Suprapubic skin (tissue), 4 donors: ENCODE data around the gene MAML1.

ENCODE experiments used
- EP300 ChIP-seq: sonication (generic); formaldehyde crosslinking; IDR thresholded peaks from one replicate; pipeline ENCODE4 v1.6.1; 2017; ENCODE audit warnings: antibody characterized with exemption
- POLR2A ChIP-seq, 2 donors: fragments of 450-650 bp; IDR thresholded peaks; one replicate each; pipeline ENCODE4 v1.6.1; 2017; ENCODE audit warnings: antibody characterized with exemption in 2 of 2, mild to moderate bottlenecking in 2 of 2, moderate library complexity in 2 of 2
- POLR2AphosphoS5 ChIP-seq, 3 donors: sonication (generic); formaldehyde crosslinking; IDR thresholded peaks; one replicate each; pipeline ENCODE4 v1.6.1; 2017; ENCODE audit warnings: antibody characterized with exemption in 3 of 3
- TF ChIP-seq, protein P1 (sequence below), 2 donors: fragments of 200-600 bp in 1 of 2; fragments of 450-650 bp in 1 of 2; sonication (generic) in 1 of 2; IDR thresholded peaks; one replicate each; pipeline ENCODE4 v1.5.1; 2016 to 2019; ENCODE audit warnings: antibody characterized with exemption in 2 of 2, mild to moderate bottlenecking in 1 of 2, moderate library complexity in 1 of 2

DNA sequence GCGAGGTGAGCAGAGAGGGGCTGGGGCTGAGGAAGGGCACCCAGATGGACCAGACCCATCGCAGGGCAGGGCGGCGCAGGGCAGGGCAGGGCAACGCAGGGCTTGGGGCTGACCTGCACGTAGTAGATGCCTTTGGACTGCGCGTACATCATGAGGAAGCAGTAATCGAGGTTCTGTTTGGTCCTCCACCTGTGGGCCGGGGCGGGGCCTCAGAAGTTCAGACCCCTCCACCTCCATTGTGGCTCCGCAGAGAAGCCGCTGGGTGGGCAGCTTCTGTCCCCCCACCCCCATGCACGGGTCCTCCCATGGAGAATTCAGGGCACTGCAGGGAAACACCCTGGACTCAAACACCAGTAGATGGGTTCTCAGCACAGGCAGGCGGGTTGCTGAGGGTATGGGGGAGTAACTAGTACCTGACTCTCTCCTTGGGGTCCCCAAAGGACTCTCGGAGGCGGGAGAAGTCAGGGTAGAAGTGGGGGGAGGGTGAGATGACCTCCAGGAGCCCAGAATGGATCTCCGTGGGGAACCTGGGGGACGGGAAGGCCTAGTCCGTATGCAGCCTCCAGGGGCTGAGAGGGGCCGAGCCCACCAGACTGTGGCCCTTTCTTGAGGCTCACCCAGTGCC, 67.6 kb downstream of the MAML1 start:
- TF ChIP-seq, protein P1, sequence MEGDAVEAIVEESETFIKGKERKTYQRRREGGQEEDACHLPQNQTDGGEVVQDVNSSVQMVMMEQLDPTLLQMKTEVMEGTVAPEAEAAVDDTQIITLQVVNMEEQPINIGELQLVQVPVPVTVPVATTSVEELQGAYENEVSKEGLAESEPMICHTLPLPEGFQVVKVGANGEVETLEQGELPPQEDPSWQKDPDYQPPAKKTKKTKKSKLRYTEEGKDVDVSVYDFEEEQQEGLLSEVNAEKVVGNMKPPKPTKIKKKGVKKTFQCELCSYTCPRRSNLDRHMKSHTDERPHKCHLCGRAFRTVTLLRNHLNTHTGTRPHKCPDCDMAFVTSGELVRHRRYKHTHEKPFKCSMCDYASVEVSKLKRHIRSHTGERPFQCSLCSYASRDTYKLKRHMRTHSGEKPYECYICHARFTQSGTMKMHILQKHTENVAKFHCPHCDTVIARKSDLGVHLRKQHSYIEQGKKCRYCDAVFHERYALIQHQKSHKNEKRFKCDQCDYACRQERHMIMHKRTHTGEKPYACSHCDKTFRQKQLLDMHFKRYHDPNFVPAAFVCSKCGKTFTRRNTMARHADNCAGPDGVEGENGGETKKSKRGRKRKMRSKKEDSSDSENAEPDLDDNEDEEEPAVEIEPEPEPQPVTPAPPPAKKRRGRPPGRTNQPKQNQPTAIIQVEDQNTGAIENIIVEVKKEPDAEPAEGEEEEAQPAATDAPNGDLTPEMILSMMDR (IDR thresholded peaks at IDR 0.05), result no peak
- TF ChIP-seq POLR2AphosphoS5 (IDR thresholded peaks at IDR 0.05), result no peak
- TF ChIP-seq EP300, result no peak
- no peak for TF ChIP-seq POLR2A (IDR thresholded peaks at IDR 0.05)
